ENCODE results near the gene DNER. TPM values are rescaled to one million over a fixed set of nuclear protein-coding genes. Genes with fewer than 3 reads are reported as not detected.

The DNER gene
- total and polyA plus RNA-seq, 10 of the 15 experiments (the other 5 are each of a cell fraction or from before 2014, with no cell fraction given), result 0.04 to 0.08 (median 0.07) TPM; not detected in 7

DNA sequence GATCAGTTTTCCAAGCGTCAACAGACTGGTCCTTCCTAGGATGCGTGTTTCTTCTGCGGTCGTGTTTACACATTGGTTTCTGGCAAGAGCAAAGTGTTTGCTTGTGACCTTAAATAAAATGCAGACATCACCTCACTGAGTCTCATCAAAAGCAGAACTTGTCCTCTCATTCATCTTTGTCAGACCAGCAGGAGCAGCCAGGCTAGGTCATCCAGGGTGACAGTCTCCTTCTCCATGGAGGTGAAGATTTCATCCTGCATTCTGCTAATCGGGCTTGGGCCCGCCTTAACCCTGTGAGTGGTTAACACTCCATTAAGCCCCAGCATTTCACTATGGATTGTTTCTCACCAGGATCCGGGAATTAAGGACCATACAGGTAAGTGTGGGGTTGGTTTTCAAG lies 379.0 kb downstream of the DNER start (continued):
- TF ChIP-seq, protein P1, sequence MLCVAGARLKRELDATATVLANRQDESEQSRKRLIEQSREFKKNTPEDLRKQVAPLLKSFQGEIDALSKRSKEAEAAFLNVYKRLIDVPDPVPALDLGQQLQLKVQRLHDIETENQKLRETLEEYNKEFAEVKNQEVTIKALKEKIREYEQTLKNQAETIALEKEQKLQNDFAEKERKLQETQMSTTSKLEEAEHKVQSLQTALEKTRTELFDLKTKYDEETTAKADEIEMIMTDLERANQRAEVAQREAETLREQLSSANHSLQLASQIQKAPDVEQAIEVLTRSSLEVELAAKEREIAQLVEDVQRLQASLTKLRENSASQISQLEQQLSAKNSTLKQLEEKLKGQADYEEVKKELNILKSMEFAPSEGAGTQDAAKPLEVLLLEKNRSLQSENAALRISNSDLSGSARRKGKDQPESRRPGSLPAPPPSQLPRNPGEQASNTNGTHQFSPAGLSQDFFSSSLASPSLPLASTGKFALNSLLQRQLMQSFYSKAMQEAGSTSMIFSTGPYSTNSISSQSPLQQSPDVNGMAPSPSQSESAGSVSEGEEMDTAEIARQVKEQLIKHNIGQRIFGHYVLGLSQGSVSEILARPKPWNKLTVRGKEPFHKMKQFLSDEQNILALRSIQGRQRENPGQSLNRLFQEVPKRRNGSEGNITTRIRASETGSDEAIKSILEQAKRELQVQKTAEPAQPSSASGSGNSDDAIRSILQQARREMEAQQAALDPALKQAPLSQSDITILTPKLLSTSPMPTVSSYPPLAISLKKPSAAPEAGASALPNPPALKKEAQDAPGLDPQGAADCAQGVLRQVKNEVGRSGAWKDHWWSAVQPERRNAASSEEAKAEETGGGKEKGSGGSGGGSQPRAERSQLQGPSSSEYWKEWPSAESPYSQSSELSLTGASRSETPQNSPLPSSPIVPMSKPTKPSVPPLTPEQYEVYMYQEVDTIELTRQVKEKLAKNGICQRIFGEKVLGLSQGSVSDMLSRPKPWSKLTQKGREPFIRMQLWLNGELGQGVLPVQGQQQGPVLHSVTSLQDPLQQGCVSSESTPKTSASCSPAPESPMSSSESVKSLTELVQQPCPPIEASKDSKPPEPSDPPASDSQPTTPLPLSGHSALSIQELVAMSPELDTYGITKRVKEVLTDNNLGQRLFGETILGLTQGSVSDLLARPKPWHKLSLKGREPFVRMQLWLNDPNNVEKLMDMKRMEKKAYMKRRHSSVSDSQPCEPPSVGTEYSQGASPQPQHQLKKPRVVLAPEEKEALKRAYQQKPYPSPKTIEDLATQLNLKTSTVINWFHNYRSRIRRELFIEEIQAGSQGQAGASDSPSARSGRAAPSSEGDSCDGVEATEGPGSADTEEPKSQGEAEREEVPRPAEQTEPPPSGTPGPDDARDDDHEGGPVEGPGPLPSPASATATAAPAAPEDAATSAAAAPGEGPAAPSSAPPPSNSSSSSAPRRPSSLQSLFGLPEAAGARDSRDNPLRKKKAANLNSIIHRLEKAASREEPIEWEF (IDR thresholded peaks at IDR 0.05; ENCODE audit: insufficient replicate concordance, low read depth, low read length), result no peak

DNA sequence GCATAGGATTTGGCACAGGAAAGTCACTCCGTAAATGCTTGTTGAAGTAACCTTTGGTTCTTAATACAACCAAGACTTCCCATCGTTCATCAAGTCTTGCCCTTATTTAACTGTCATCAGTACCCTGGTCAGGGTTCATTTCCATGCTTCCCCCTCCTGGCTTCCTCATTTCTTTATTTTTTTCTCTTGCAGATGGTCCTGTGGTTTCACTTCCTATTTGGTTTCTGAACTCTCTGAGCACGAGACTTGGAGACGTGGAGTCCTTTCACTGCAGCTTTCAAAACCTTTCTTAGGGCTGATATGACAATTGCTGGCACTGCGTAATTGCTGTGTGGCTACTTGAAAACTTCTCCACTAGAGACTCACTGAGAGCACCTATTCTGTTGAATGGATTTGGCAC lies 383.4 kb downstream of the DNER start:
- Histone ChIP-seq H3K4me3 (no peak overlapping the region), H2AFZ (ENCODE audit: control insufficient read depth, low read depth, low read length) (no peak overlapping the region), H3K36me3 (ENCODE audit: control insufficient read depth in 2 of 2, insufficient read depth in 2 of 2, low read length in 1 of 2) (no peaks in the 10 kb centered on the region), H3K9me3 (replicated peaks; ENCODE audit: control insufficient read depth, insufficient read depth, low read length) (no peaks in the 10 kb centered on the region), H3K9ac (ENCODE audit: control insufficient read depth, insufficient read depth, low read length) (no peak overlapping the region), H4K20me1 (ENCODE audit: control insufficient read depth, insufficient read depth) (no peaks in the 10 kb centered on the region), H3K4me1 (ENCODE audit: control insufficient read depth, insufficient read depth, low read length) (no peaks in the 10 kb centered on the region), H3K27ac (ENCODE audit: control insufficient read depth, insufficient read depth) (no peak overlapping the region), H3K79me2 (ENCODE audit: control insufficient read depth, insufficient read depth, low read length) (no peaks in the 10 kb centered on the region), H3K4me2 (ENCODE audit: control insufficient read depth, insufficient read depth) (no peak overlapping the region), H3K27me3 (replicated peaks in 1 of 2; ENCODE audit: control insufficient read depth in 2 of 2, insufficient read depth in 2 of 2, low read length in 1 of 2) (no peaks in the 10 kb centered on the region)
- FAIRE-seq (no peak), DNase-seq (ENCODE audit: low read depth, low spot score) (no peak), ATAC-seq (no peak; the same call in 1 of the 3 replicates)
- POLR2A ChIA-PET, result no interaction called here
- no TSS peak for BruUV-seq (replicated peaks)
- CTCF ChIA-PET, result no interaction called here
- in situ Hi-C loops (cut with MboI) (no loop called here), intact Hi-C loops (cut with micrococcal nuclease; ENCODE audit: unreplicated experiment) (no loop called here)
- RAD21 ChIA-PET (ENCODE audit: unreplicated experiment), result no interaction called here
- SMC1A ChIA-PET (ENCODE audit: uncharacterized antibody, unreplicated experiment), result no interaction called here
- TF ChIP-seq, protein P2, sequence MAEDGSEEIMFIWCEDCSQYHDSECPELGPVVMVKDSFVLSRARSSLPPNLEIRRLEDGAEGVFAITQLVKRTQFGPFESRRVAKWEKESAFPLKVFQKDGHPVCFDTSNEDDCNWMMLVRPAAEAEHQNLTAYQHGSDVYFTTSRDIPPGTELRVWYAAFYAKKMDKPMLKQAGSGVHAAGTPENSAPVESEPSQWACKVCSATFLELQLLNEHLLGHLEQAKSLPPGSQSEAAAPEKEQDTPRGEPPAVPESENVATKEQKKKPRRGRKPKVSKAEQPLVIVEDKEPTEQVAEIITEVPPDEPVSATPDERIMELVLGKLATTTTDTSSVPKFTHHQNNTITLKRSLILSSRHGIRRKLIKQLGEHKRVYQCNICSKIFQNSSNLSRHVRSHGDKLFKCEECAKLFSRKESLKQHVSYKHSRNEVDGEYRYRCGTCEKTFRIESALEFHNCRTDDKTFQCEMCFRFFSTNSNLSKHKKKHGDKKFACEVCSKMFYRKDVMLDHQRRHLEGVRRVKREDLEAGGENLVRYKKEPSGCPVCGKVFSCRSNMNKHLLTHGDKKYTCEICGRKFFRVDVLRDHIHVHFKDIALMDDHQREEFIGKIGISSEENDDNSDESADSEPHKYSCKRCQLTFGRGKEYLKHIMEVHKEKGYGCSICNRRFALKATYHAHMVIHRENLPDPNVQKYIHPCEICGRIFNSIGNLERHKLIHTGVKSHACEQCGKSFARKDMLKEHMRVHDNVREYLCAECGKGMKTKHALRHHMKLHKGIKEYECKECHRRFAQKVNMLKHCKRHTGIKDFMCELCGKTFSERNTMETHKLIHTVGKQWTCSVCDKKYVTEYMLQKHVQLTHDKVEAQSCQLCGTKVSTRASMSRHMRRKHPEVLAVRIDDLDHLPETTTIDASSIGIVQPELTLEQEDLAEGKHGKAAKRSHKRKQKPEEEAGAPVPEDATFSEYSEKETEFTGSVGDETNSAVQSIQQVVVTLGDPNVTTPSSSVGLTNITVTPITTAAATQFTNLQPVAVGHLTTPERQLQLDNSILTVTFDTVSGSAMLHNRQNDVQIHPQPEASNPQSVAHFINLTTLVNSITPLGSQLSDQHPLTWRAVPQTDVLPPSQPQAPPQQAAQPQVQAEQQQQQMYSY (CRISPR knock-in tag; IDR thresholded peaks at IDR 0.05), result no peak
- no peak for TF ChIP-seq HCFC1 (IDR thresholded peaks at IDR 0.05; ENCODE audit: low read length)
- TF ChIP-seq SPI1 (IDR thresholded peaks at IDR 0.05; ENCODE audit: borderline replicate concordance, insufficient read depth, low read depth, low read length), result peak; percentile 45; the same call in 1 of the 2 replicates
- TF ChIP-seq NFYB (IDR thresholded peaks at IDR 0.05; ENCODE audit: insufficient read depth, low read depth, low read length), result no peak
- 0% methylated on average over 5 of the region's 5 CpGs for WGBS (ENCODE audit: insufficient coverage, insufficient replicate concordance, low lambda C conversion rate, missing lambda C conversion rate)
